ENCODE measurements around the gene C1orf115.

The C1orf115 gene

GRCh38 chr1:220706480-220706879 lies 16.3 kb downstream of the C1orf115 start:
- no peak for TF ChIP-seq CTCF (IDR thresholded peaks at IDR 0.05; ENCODE audit: insufficient read depth, low read length, poor library complexity, severe bottlenecking)
- DNase-seq (ENCODE audit: extremely low read depth, insufficient read length) = no peak
- H3K36me3 ChIP-seq (ENCODE audit: control insufficient read depth, insufficient read depth, low read length) = no peaks in the 10 kb centered on the region
- no peak overlapping the region for H3K4me3 ChIP-seq (replicated peaks; ENCODE audit: low read depth, low read length)
- H3K27me3 ChIP-seq (replicated peaks; ENCODE audit: control insufficient read depth, insufficient read depth, low read length) = no peaks in the 10 kb centered on the region

GRCh38 chr1:220707160-220707559 lies 17.0 kb downstream of the C1orf115 start:
- no peak for DNase-seq (ENCODE audit: extremely low read depth, insufficient read length)
- Histone ChIP-seq H3K27me3 (replicated peaks; ENCODE audit: control insufficient read depth, insufficient read depth, low read length) (no peaks in the 10 kb centered on the region), H3K4me3 (replicated peaks; ENCODE audit: low read depth, low read length) (no peak overlapping the region), H3K36me3 (ENCODE audit: control insufficient read depth, insufficient read depth, low read length) (no peaks in the 10 kb centered on the region)
- TF ChIP-seq CTCF (IDR thresholded peaks at IDR 0.05; ENCODE audit: insufficient read depth, low read length, poor library complexity, severe bottlenecking) = no peak

- Histone ChIP-seq H3K4me3 (replicated peaks; ENCODE audit: low read depth, low read length) (no peak overlapping the region), H3K27me3 (replicated peaks; ENCODE audit: control insufficient read depth, insufficient read depth, low read length) (no peaks in the 10 kb centered on the region), H3K36me3 (ENCODE audit: control insufficient read depth, insufficient read depth, low read length) (no peaks in the 10 kb centered on the region)
- no peak for TF ChIP-seq CTCF (IDR thresholded peaks at IDR 0.05; ENCODE audit: insufficient read depth, low read length, poor library complexity, severe bottlenecking)
- DNase-seq (ENCODE audit: extremely low read depth, insufficient read length) = no peak
Measured at GRCh38 chr1:220708244-220708643, 18.1 kb downstream of the C1orf115 start.

GRCh38 chr1:220708936-220709801 lies 19.0 kb downstream of the C1orf115 start:
- no peak for DNase-seq (ENCODE audit: extremely low read depth, insufficient read length)
- no peak for TF ChIP-seq CTCF (IDR thresholded peaks at IDR 0.05; ENCODE audit: insufficient read depth, low read length, poor library complexity, severe bottlenecking)
- H3K36me3 ChIP-seq (ENCODE audit: control insufficient read depth, insufficient read depth, low read length) = no peaks in the 10 kb centered on the region
- no peaks in the 10 kb centered on the region for H3K27me3 ChIP-seq (replicated peaks; ENCODE audit: control insufficient read depth, insufficient read depth, low read length)
- H3K4me3 ChIP-seq (replicated peaks; ENCODE audit: low read depth, low read length) = no peak overlapping the region

- Histone ChIP-seq H3K27me3 (replicated peaks; ENCODE audit: control insufficient read depth, insufficient read depth, low read length) (no peaks in the 10 kb centered on the region), H3K36me3 (ENCODE audit: control insufficient read depth, insufficient read depth, low read length) (no peaks in the 10 kb centered on the region), H3K4me3 (replicated peaks; ENCODE audit: low read depth, low read length) (no peak overlapping the region)
- no peak for DNase-seq (ENCODE audit: extremely low read depth, insufficient read length)
- no peak for TF ChIP-seq CTCF (IDR thresholded peaks at IDR 0.05; ENCODE audit: insufficient read depth, low read length, poor library complexity, severe bottlenecking)
Measured at GRCh38 chr1:220710333-220710732, 20.2 kb downstream of the C1orf115 start.

Measured in GM06990 (cell line).